ENCODE data around the gene ANXA8.

DNA sequence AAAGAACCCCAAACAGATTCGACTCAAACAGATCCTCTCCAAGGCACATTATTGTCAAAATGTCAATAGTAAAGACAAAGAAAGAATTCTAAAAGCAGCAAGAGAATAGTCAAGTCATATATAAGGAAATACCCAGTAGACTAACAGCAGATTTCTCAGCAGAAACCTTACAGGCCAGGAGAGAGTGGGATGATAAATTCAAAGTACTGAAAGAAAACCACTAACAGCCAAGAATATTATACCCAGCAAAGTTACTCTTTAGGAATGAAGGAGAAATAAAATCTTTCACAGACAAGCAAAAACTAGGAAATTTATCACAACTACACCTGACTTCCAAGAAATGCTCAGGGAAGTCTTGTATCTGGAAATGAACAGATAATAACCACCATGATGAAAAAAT lies 38.2 kb downstream of the ANXA8 start:
- TF ChIP-seq SUZ12 (IDR thresholded peaks at IDR 0.05; ENCODE audit: extremely low read depth, insufficient read depth, insufficient read length) (no peak), ZNF274 (IDR thresholded peaks at IDR 0.05; ENCODE audit: low read depth, low read length) (no peak), YY1 (IDR thresholded peaks at IDR 0.05; ENCODE audit: insufficient read depth, insufficient read length) (no peak)
